ENCODE data around the gene CLIP4.
"Not testable (repeated sequence)": the region's sequence is repeated elsewhere in the genome, so short reads cannot be mapped to it uniquely, and the experiment has no call there.

Gene CLIP4

DNA sequence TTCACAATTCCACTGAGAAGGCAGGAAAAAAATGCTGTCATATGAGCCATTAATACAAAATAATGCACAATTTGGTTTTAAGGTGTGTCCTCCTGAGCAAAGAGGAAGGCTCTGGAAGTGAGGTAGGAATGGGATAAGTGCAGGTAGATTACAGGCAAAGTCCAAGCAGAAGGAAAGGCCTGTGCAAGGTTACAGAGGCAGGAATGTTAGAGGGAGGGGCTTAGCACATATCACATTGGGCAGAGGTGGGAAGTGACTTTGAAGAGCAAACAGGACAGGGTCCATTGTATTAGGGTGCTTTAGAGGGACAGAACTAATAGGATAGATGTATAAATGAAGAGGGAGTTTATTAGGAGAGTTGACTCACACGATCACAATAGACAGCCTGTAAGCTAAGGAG lies 14.7 kb upstream of the CLIP4 start:
- DNase-seq = no peak

DNA sequence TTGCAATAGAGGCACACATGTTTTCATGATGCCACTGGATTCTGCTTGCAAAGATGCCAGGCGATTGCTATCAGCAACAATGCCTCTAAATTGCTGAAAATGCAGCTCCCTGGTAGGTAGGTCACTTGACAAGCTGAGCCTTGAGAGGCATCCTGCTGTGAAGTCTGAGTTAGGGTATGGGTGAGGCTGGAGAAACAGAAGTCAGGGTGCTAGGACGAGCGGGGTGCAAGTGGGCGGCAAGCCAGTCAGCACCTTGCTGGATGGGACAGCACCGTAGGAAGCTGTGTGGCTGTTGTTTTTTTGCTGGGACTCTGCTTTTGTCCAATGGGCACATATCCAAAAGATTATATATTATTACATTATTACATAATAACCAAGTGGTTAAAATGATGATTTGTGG lies 10.5 kb upstream of the CLIP4 start:
- DNase-seq = no peak

DNA sequence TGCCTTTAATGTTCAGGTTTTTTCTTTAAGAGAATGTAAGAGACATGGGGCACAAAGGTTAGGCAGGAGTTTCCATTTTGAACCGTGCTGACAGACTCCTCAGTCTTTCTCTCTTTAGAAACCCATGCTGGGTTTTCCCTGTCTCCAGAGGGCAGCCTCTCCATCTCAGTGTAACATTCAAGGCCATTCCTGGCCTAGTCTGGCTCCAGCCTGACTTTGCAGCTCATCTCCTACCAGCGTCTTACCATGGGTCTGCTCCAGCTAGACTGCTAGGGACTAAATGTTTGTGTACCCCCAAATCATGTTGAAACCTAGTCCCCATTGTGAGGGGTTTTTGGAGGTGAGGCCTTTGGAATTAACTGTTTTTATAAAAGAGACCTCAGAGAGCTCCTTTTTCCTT lies 9.8 kb upstream of the CLIP4 start:
- DNase-seq = no peak

DNA sequence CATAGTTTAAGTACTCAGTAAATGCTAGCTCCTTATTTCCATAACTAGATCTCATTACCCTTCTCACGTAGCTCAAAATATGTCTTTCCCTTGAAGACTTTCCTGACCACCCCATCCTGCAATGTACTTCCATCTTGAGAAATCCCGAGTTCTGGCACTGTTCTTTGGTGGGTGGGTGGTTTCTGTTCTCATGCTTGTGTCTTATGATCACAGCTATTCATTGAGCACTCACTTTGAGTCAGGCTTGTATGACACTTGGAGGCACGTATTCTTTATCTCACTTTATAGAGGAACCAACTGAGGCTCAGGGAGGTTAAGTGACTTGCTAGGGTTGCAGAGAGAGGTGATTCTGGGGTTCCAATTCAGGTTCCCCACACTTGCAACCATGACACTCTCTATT lies 9.0 kb upstream of the CLIP4 start:
- no peak for DNase-seq

DNA sequence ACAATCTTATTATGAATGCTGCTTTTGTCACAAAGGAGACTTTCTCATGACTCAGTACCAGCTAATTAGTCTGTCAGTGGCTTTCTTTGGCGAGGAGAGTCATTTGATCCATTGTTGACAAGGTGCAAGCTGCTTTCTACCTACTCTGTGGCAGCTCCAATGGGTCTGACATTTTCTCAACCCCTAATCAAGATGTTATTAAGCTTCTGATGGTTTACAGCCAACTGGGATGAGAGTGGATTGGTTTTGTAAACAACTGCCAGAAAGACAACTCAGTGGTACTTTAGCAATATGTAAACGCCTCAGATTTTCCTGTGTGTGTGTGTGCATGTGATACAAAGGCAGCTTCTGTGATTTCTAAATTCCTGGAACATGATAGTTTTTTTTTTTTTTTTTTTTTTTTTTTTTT lies 8.2 kb upstream of the CLIP4 start:
- DNase-seq = no peak

DNA sequence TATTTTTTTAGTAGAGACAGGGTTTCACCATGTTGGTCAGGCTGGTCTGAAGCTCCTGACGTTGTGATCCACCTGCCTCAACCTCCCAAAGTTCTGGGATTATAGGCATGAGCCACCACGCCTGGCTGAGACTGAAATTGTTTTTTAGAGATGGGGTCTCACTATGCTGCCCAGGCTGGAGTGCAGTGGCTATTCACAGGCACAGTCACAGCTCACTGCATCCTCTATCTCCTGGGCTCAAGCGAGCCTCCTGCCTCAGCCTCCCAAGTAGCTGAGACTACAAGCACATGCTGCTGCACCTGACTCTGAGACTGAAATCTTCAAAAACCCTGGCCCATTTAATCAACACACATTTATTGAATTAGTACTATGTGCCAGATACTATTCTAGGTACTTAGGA lies 7.7 kb upstream of the CLIP4 start:
- not testable (repeated sequence) for DNase-seq

DNA sequence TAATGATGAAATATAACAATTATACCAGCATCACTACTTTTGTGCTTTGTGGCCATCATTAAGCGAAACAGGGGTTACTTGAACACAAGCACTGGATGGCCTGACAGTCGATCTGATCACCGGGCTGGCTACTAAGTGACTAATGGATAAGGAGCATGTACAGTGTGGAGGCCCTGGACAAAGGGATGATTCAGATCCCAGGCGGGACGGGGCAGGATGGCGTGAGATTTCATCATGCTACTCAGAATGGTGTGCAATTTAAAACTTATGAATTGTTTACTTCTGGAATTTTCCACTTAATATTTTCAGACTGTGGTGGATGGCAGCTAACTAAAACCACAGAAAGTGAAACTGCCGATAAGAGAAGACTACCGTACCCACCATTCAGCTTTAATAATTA lies 7.0 kb upstream of the CLIP4 start:
- DNase-seq = no peak

DNA sequence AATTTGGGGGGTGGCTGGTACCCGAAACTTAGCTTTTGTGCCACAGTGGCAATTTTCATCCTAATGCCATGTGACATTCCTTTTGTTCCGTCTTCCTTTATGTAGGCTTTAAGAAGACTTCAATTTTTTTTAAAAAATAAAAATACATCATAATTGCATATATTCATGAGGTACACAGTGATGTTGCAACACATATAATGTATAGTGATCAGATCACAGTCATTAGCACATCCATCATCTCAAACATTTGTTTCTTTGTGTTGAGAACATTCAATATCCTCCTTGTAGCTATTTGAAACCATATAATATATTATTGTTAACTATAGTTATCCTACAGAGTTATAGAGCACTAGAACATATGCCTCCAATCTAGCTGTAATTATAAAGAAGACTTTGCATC lies 6.0 kb upstream of the CLIP4 start:
- no peak for DNase-seq

DNA sequence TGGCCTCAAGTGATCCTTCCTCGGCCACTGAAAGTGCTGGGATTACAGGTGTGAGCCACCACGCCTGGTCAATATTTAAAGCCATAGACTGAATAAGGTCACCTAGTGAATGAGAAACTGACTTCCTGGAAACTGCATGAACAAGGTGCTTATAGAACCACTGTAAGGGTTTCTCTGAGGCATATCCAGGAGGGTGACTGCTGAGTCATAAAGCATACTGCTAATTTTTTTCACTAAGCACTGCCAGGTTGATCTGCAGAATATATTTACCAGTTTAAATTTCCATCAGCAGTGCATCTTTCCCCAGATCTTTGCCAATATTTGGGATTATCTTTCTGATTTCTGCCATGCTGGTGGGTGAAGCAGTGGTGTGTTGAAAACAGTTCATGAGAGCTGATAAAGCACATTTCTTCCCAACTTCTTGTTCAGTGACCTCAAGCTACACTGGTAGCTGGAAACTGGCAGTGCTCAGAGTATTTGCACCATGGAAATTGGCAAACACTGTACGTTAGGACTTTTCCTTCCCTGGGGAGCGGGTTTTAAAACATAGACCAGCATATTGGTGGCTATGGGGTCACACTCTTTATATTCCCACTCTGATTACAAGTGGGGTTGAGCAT lies 4.2 kb upstream of the CLIP4 start:
- no peak for DNase-seq

DNA sequence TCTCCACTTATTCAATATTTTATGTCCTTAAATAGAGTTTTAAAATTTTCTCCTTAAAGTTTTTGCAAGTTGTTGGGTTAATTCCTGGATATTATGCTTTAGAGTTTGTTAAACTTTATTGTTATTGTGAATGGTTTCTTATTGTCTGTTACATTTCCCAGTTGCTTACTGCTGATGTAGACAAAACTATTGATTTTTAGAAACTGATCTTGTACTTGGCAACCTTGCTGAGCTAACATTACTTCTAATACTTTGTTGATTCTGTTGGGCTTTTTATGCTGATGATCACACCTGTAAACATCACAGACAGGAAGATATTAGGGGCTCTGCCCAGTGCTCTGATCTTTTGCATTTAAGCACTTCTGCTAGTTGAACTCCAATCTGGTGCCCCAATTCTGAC lies 2.8 kb upstream of the CLIP4 start:
- no peak for DNase-seq

DNA sequence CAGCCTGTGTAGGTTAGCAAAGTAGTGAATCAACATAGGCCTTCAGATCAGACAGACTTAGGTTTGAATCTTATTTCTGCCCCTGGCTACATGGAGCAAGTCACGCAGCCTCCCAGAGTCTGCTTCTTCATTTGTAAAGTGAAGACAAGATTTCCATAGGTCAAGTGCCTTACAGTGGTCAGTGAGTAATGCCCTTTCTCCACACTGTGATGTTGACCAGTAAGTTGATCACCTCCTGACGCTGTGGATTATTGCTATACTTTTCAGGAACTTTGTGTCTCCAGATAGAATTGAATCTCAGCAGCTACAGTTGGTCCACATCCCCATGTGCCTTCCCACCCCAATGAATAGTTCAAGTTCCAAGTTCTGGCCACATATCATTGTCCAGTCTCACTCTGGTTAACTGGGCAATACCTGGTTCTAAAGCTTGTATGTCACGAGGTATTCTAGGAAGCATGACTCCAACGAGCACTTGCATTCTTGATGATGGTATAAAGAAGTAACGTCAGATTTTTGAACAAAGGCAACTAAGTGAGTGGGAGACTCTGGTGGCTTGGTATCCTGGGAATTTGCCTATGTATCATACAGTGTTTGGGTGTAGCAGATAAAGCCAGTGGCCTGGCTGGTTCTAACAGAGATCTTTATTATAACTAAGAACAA lies 2.1 kb upstream of the CLIP4 start:
- DNase-seq = no peak

DNA sequence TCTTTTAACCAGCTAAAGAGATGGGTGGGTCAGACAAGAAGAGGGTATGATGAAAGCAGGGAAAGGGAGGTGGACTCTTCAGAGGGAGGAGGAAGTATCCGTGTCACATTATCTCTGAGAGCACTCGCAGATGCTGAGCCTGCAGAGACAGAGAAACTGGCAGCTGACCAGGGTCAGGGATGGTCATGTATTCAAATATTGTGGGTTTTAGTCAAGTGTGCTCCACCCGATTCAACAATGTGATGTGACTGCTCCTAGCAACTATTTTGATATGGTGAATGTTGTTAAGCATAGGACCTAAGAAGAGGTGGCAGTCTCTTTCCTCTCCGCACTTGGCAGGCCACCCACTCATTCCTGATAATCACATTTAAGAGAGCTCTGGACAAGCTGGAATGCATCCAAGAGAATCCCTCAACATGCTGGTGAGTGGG lies 1.3 kb upstream of the CLIP4 start:
- no peak for DNase-seq

DNA sequence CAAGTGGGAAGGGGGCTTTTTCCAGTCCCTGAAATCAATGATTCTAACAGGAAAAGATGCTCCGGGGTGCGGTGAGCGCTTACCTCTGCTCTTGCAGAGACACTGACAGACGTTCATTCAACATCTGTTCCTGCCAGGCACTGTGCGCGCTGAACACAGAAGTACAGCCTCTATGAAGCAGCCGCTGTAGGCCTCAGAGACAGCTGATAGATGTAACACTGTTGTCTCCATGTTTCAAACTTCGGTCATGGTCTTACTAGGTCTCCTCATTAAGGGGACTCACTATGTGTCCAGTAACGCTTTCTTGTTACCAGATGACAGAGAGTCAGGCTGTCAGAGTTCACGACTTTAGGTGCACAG lies 649 bp upstream of the CLIP4 start:
- peak; percentile 10 for DNase-seq

DNA sequence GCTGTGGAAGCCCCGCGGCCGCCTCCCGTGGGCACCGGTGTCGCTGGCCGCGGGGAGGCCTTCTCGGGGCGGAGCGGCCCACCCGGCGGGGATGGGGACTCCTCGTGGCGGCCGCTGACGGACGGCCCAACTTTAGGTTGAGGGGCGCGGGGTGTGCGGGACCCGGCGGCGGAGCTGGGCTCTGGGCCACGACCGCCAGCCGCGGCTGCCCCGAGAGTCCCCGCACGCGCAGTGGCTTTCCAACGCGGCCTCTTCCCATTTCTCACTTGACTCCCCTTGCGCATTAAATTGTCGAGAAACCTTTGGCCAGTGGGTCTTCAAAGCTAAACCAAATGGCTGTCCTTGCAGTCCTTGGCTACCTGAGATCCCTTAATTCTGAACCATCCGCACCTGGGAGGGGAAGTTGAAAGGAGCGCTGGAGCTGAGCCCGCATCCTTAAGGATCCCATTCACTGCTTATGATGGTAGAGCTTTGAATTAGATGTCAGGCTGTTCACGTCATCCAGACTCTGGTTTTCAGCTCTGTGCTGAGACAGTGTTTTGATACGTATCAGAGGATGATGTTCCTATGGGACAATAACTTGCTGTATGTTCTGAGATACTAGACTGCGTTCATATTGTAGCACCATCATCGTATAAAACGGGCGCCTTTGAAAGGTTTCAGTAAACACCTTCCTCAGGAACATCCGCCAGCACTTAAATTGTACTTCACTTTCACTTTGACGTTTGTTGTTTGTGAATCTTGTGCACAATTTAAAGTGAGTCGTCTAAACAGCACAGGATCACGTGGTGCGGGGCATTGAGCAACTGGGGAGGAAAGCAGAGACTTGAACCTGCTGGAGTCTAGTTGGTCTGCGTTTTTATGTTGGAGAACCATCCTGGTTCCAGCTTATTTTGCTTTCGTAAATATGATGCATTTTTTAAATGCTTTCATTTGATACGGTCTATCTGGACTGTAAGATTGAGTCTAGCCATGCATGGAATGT lies 874 bp downstream of the CLIP4 start:
- peak; percentile 69 for DNase-seq

DNA sequence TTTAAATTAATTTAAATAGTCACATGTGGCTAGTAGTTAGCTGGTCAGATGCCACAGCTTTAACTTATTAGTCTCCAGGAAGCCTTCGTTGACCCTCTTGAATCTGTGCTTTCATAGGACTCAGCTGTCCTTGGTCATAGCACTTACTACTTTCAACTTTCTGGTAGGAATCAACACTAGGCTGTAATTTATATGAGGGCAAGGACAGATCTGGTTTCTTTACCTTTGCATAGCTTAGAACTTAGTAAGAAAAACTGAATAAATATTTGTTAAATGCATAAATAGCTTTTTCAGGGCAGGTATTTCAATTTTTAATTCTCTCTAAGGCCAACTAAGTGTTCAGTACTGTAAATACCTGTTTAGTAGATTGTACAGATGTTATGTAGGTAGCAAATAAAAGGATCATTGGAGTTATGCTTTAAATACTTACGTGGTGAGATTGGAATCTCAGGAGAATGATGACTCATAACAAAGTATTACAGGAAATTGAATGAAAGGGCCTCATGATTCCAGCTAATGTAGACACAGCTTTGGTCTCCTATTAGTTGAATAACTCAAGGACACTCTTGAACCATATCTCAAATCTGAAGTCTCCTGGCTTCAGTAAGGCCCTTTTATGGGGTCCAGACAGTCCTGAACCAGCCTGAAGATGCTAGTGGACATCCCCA lies 2.6 kb downstream of the CLIP4 start:
- DNase-seq = no peak

DNA sequence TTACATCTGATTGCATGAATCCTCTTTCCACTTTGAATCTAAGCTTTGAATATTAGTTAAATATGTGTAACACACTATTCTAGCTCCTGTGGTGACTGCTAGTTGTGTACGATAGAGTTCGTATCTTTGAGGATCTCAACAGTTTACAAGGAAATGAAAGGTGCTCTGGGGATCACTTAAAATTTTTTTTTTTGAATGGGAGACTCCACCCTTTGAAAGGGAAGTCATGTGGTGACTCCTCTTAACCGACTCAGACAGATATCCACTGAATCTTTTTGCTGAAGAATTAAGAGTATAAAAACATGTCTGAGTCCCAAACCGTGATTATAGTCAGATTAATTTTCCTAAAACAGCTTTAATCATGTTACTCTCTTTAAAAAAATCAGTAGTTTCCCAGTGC lies 4.0 kb downstream of the CLIP4 start:
- DNase-seq = no peak

DNA sequence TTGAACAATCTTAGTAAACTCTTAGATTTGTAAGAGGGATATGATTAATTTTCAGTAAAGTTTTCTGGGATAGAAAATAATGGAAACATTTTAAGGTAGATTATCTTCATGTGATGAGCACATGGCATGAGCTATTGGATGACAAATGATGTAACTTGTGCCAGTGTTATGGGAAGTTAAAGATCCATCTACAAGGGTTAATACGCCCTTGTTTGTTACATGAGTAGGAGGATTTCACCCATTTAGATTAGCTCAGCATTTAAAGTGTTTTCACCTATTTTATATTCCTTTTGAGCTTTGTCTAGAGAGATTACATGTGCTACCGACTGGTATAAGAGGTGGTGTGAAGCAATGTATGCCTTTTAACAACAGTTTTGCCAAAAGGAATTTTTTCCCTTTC lies 5.6 kb downstream of the CLIP4 start:
- no peak for DNase-seq

DNA sequence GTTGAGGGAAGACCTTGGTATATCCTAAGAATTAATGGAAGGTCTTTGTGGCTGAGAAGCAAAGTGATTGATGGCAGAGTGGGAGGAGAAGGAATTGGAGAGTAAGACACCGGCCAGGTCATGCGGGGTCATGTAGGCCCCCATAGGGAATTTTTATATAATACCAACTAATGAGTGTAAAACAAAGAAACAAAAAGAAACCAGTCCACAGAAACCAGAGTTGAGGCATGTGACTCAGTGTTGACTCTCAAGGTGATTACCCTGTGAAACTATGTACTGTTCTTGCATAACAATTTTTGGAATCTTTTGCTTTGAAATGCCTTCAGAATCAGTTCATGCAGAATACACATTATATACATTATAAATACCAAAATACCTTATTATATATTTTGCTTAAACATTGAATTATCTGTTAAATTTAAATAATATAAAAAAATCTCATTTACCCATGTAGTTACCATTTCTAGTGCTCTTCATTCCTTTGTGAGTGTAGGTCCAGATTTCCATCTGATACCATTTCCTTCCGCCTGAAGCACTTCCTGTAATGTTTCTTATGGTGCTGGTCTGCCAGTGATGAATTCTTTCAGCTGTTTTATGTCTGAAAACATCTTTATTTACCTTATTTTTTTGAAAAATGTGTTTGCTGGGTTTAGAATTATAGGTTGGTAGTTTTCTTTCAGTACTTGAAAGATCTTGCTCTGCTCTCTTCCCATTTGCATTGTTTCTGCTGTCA lies 8.6 kb downstream of the CLIP4 start:
- no peak for DNase-seq

DNA sequence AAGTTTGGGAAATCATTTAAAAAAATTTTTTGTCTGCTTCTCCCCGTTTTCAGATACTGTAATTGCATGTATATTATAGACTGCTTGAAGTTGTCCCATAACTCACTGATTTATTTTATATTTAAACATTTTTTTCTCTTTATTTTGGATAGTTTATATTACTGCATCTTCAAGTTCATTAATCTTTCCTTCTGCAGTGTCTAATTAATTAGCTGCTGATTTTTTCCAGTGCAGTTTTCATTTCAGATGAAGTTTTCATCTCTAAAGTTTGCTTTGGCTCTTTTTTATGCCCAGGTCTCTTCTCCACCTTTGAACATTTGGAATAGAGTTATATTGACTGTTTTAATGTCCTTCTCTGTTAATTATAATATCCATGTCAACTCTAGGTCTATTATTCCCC lies 9.3 kb downstream of the CLIP4 start:
- no peak for DNase-seq

DNA sequence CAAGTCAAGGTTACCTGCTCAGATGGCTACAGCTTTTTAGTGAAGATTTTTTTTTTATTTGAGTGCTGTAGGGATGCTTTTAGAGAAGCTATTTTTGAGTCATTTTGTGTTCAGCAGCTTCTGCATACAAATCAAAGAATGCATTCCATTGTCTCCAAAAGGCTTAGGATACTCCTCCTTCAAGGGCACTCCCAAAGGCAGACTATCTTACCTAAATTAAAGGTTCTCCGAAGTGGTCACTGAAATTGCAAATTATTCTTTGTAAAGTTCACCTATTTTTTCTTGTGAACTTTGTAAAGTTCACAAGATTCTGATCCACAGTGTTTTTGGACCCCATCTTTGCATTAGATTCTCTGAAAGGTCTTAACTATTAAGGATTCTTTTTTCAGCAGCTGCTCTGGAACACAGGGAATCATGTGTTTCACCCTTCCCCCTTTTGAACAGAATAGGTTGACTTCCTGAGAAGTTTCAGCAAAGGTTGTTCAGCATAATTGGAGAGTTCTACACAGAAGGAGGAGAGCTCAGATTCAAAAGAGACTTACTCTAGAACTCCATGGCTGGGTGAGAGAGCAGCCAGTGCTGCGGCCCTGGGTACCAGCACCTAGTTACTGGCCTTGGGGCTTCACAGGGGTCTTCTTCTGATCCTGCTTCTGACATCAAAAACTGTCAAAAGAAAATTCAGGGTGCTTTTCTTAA lies 14.5 kb downstream of the CLIP4 start:
- DNase-seq = no peak

DNA sequence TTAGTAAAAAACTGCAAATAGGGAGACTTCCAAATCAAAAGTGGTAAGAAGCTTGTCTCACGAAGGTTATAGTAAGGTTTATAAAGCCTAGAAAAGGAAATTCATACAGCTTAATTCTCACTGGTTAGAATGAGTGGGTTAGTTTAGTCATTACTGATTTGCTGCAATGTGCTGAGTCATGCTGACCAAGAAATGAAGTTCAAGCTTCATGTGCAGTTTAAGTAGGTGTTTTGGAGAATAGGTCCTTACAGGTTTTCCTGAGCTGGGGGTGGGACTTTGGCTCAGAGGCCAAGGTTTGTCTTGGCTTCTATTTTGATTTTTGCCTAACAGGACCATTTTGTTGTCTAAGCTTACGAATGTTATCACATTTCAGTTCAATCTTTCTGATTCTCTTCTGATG lies 15.1 kb downstream of the CLIP4 start:
- DNase-seq = no peak

DNA sequence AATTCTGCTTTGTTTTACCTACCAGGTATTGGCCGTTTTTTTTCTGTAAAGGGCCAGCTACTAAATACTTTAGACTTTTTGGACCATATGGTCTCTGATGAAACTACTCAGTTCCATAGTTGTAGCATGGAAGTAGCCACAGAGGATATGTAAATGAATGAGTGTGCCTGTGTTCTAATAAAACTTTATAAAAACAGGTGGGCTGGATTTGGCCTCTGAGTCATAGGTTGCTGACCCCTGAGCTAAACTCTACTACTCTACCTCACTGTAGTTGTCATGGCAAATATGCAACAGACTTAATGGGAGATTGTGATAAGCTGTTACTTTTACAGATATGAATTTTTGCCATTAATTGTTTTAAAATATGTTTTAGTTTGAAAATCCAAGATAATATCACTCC lies 19.7 kb downstream of the CLIP4 start:
- no peak for DNase-seq
